GM12878 (cell line): Measurements from ENCODE around the gene BRF1. TPM values are rescaled to one million over a fixed set of nuclear protein-coding genes. Genes with fewer than 3 reads are reported as not detected.

Experiments used
- BMI1 ChIP-seq: fragments of 450-650 bp; IDR thresholded peaks from 2 replicates; pipeline ENCODE4 v1.6.1; 2016; ENCODE audit warnings: mild to moderate bottlenecking, moderate library complexity, borderline replicate concordance
- CBX5 ChIP-seq: sonication (generic); IDR thresholded peaks from 2 replicates; pipeline ENCODE4 v1.6.1; 2016; ENCODE audit warnings: low read depth, moderate library complexity, mild to moderate bottlenecking, inconsistent platforms
- IKZF1 ChIP-seq: fragments of 450-650 bp; conservative IDR thresholded peaks from 2 replicates; pipeline ENCODE4 v1.6.1; 2017; ENCODE audit warnings: antibody characterized with exemption, mild to moderate bottlenecking
- IKZF2 ChIP-seq, 2 experiments: fragments of 450-650 bp; IDR thresholded peaks; 2 replicates each; pipeline ENCODE4 v1.6.1; 2017; ENCODE audit warnings: mild to moderate bottlenecking in 2 of 2, moderate library complexity in 2 of 2
- JUNB ChIP-seq: IDR thresholded peaks from 2 replicates; pipeline ENCODE4 v1.6.1; 2016; ENCODE audit warnings: antibody characterized with exemption, mild to moderate bottlenecking
- KLF5 ChIP-seq: fragments of 450-650 bp; IDR thresholded peaks from 2 replicates; pipeline ENCODE4 v1.6.1; 2014; ENCODE audit warnings: mild to moderate bottlenecking; ENCODE audit not compliant: partially characterized antibody
- RAD21 ChIP-seq: IDR thresholded peaks from 2 replicates; pipeline ENCODE4 v1.6.1; 2011; ENCODE audit warnings: mild to moderate bottlenecking, low read depth, low read length, moderate library complexity; ENCODE audit not compliant: insufficient read depth
- RB1 ChIP-seq: fragments of 450-650 bp; formaldehyde crosslinking; IDR thresholded peaks from 2 replicates; pipeline ENCODE4 v1.6.1; 2017; ENCODE audit warnings: mild to moderate bottlenecking, borderline replicate concordance
- SIX5 ChIP-seq: IDR thresholded peaks from 2 replicates; pipeline ENCODE4 v1.6.1; 2011; ENCODE audit warnings: mild to moderate bottlenecking, low read depth, low read length, moderate library complexity; ENCODE audit not compliant: severe bottlenecking
- SMAD1 ChIP-seq: fragments of 450-650 bp; IDR thresholded peaks from 2 replicates; pipeline ENCODE4 v1.6.1; 2018; ENCODE audit warnings: mild to moderate bottlenecking, low read depth; ENCODE audit not compliant: partially characterized antibody
- SMC3 ChIP-seq: IDR thresholded peaks from 2 replicates; pipeline ENCODE4 v1.6.1; 2011; ENCODE audit warnings: low read length, improper control_type of control experiment, borderline replicate concordance
- SUZ12 ChIP-seq: fragments of 200-600 bp; sonication (generic); IDR thresholded peaks from one replicate; pipeline ENCODE4 v1.6.1; 2018; ENCODE audit warnings: antibody characterized with exemption, mild to moderate bottlenecking; ENCODE audit not compliant: unreplicated experiment
- TBL1XR1 ChIP-seq: IDR thresholded peaks from 2 replicates; pipeline ENCODE4 v1.6.1; 2012; ENCODE audit warnings: low read depth, low read length, improper control_type of control experiment
- TCF12 ChIP-seq: IDR thresholded peaks from 2 replicates; pipeline ENCODE4 v1.6.1; 2011; ENCODE audit warnings: low read depth, mild to moderate bottlenecking, low read length
- TCF7 ChIP-seq: IDR thresholded peaks from 2 replicates; pipeline ENCODE4 v1.6.1; 2014; ENCODE audit warnings: antibody characterized with exemption, borderline replicate concordance
- ZNF217 ChIP-seq: fragments of 450-650 bp; IDR thresholded peaks from 2 replicates; pipeline ENCODE4 v1.6.1; 2017; ENCODE audit warnings: antibody characterized with exemption, mild to moderate bottlenecking
- polyA plus RNA-seq, 11 experiments: library from polyadenylated mRNA; depleted of rRNA in 4 of 11; unstranded in 6 of 11; stranded (reverse) in 5 of 11; fragments of >200 nt; fragmentation: Nextera tagmentation in 4 of 11; fragmentation: Illumina TruSeq in 1 of 11; extraction: Ambion mirVana in 4 of 11; extraction: Trizol in 1 of 11; gene quantifications; 1 replicate in 1 of 11; 2 replicates in 10 of 11; pipeline versions ENCODE4 v1.2.1 to v1.2.3, GENCODE V29; 2011 to 2016; ENCODE audit warnings: inconsistent platforms in 2 of 11, missing spikeins in 2 of 11, low read depth in 1 of 11
- total RNA-seq, 4 experiments: library from RNA; depleted of rRNA in 3 of 4; stranded (reverse); fragments of >200 nt in 3 of 4; fragmentation: Illumina TruSeq in 1 of 4; extraction: Trizol in 1 of 4; gene quantifications; 2 replicates each; pipeline versions ENCODE4 v1.2.1 to v1.2.3, GENCODE V29; 2013 to 2021
- TF ChIP-seq, protein P1 (sequence below): fragments of 450-650 bp; IDR thresholded peaks from 2 replicates; pipeline ENCODE4 v1.6.1; 2016; ENCODE audit warnings: mild to moderate bottlenecking
- TF ChIP-seq, protein P2 (sequence below): IDR thresholded peaks from 2 replicates; pipeline ENCODE4 v1.6.1; 2012; ENCODE audit warnings: low read depth, low read length, improper control_type of control experiment
- TF ChIP-seq, protein P3 (sequence below): fragments of 450-650 bp; IDR thresholded peaks from 2 replicates; pipeline ENCODE4 v1.6.1; 2017; ENCODE audit warnings: antibody characterized with exemption, mild to moderate bottlenecking, moderate library complexity
- TF ChIP-seq, protein P4 (sequence below): IDR thresholded peaks from 2 replicates; pipeline ENCODE4 v1.6.1; 2011; ENCODE audit warnings: borderline replicate concordance, low read depth, mild to moderate bottlenecking, moderate library complexity, low read length; ENCODE audit not compliant: insufficient read depth, poor library complexity, severe bottlenecking
- TF ChIP-seq, protein P5 (sequence below): IDR thresholded peaks from 2 replicates; pipeline ENCODE4 v1.6.1; 2012; ENCODE audit warnings: low read length, inconsistent platforms
- TF ChIP-seq, protein P6 (sequence below): IDR thresholded peaks from 2 replicates; pipeline ENCODE4 v1.6.1; 2011; ENCODE audit warnings: low read depth, mild to moderate bottlenecking, low read length, moderate library complexity, borderline replicate concordance; ENCODE audit errors: extremely low read depth

The BRF1 gene
- total and polyA plus RNA-seq, 10 of the 15 experiments (the other 5 are each of a cell fraction or from before 2014, with no cell fraction given), result 0.21 to 33.5 (median 10.7) TPM

DNA sequence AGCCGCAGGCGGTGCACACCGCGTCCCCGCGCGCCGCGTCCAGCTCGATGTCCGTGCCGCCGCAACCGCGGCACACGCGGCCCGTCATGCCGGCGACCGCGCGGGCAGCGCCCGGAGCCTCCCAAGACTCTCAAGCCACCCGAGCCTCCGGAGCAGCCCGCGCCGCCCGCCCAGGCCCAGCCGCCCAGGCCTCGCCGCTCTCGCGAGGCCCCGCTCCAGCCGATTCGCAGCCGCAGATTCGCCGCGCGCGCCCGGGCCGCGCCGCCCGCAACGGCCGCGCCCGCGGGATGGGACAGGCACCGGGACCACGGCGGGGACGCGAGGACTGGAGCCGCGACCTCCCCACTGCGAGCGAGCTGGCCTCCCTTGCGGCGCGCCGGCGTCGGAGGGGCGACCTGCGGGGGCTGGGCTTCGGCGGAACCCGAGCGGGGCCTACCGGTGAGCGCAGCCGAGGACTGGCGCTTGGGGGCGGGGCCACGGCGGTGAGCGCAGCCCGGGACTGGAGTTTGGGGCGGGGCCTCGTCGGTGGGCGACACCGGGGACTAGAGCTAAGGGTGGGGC lies at the start of gene BRF1 (continued):
- TF ChIP-seq, protein P1, sequence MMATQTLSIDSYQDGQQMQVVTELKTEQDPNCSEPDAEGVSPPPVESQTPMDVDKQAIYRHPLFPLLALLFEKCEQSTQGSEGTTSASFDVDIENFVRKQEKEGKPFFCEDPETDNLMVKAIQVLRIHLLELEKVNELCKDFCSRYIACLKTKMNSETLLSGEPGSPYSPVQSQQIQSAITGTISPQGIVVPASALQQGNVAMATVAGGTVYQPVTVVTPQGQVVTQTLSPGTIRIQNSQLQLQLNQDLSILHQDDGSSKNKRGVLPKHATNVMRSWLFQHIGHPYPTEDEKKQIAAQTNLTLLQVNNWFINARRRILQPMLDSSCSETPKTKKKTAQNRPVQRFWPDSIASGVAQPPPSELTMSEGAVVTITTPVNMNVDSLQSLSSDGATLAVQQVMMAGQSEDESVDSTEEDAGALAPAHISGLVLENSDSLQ, result no peak
- TF ChIP-seq, protein P2, sequence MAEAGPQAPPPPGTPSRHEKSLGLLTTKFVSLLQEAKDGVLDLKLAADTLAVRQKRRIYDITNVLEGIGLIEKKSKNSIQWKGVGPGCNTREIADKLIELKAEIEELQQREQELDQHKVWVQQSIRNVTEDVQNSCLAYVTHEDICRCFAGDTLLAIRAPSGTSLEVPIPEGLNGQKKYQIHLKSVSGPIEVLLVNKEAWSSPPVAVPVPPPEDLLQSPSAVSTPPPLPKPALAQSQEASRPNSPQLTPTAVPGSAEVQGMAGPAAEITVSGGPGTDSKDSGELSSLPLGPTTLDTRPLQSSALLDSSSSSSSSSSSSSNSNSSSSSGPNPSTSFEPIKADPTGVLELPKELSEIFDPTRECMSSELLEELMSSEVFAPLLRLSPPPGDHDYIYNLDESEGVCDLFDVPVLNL, result no peak
- TF ChIP-seq KLF5 (peak; percentile 47), SMAD1 (no peak), RB1 (peak; percentile 85; the same call in 1 of the 2 replicates), IKZF2 (IDR thresholded peaks at IDR 0.05) (no peak), ZNF217 (no peak; the same call in 1 of the 2 replicates), TCF12 (0 out of 2 replicates have a peak, but pooled peaks have one; percentile 20), SIX5 (no peak), SUZ12 (no peak), CBX5 (no peak), SMC3 (no peak), TCF7 (no peak), RAD21 (no peak), JUNB (no peak), IKZF1 (peak; percentile 97), TBL1XR1 (no peak), BMI1 (no peak)
- TF ChIP-seq, protein P3, sequence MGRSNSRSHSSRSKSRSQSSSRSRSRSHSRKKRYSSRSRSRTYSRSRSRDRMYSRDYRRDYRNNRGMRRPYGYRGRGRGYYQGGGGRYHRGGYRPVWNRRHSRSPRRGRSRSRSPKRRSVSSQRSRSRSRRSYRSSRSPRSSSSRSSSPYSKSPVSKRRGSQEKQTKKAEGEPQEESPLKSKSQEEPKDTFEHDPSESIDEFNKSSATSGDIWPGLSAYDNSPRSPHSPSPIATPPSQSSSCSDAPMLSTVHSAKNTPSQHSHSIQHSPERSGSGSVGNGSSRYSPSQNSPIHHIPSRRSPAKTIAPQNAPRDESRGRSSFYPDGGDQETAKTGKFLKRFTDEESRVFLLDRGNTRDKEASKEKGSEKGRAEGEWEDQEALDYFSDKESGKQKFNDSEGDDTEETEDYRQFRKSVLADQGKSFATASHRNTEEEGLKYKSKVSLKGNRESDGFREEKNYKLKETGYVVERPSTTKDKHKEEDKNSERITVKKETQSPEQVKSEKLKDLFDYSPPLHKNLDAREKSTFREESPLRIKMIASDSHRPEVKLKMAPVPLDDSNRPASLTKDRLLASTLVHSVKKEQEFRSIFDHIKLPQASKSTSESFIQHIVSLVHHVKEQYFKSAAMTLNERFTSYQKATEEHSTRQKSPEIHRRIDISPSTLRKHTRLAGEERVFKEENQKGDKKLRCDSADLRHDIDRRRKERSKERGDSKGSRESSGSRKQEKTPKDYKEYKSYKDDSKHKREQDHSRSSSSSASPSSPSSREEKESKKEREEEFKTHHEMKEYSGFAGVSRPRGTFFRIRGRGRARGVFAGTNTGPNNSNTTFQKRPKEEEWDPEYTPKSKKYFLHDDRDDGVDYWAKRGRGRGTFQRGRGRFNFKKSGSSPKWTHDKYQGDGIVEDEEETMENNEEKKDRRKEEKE, result 0 out of 2 replicates have a peak, but pooled peaks have one; percentile 44
- TF ChIP-seq, protein P4, sequence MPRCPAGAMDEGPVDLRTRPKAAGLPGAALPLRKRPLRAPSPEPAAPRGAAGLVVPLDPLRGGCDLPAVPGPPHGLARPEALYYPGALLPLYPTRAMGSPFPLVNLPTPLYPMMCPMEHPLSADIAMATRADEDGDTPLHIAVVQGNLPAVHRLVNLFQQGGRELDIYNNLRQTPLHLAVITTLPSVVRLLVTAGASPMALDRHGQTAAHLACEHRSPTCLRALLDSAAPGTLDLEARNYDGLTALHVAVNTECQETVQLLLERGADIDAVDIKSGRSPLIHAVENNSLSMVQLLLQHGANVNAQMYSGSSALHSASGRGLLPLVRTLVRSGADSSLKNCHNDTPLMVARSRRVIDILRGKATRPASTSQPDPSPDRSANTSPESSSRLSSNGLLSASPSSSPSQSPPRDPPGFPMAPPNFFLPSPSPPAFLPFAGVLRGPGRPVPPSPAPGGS, result no peak
- TF ChIP-seq, protein P5, sequence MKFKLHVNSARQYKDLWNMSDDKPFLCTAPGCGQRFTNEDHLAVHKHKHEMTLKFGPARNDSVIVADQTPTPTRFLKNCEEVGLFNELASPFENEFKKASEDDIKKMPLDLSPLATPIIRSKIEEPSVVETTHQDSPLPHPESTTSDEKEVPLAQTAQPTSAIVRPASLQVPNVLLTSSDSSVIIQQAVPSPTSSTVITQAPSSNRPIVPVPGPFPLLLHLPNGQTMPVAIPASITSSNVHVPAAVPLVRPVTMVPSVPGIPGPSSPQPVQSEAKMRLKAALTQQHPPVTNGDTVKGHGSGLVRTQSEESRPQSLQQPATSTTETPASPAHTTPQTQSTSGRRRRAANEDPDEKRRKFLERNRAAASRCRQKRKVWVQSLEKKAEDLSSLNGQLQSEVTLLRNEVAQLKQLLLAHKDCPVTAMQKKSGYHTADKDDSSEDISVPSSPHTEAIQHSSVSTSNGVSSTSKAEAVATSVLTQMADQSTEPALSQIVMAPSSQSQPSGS, result no peak
- TF ChIP-seq, protein P6, sequence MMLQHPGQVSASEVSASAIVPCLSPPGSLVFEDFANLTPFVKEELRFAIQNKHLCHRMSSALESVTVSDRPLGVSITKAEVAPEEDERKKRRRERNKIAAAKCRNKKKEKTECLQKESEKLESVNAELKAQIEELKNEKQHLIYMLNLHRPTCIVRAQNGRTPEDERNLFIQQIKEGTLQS, result no peak
